HG03108 (cell line): ENCODE results near the gene CHRNA1.

ENCODE experiments used
- ATAC-seq: cut with Tn5 transposase; IDR thresholded peaks from one replicate; pipeline ENCODE4 v1.9.1; 2021; ENCODE audit warnings: moderate library complexity; ENCODE audit not compliant: unreplicated experiment

CHRNA1 gene

GRCh38 chr2:174761837-174762236 is 2.4 kb downstream of the CHRNA1 start:
- no peak for ATAC-seq

DNA sequence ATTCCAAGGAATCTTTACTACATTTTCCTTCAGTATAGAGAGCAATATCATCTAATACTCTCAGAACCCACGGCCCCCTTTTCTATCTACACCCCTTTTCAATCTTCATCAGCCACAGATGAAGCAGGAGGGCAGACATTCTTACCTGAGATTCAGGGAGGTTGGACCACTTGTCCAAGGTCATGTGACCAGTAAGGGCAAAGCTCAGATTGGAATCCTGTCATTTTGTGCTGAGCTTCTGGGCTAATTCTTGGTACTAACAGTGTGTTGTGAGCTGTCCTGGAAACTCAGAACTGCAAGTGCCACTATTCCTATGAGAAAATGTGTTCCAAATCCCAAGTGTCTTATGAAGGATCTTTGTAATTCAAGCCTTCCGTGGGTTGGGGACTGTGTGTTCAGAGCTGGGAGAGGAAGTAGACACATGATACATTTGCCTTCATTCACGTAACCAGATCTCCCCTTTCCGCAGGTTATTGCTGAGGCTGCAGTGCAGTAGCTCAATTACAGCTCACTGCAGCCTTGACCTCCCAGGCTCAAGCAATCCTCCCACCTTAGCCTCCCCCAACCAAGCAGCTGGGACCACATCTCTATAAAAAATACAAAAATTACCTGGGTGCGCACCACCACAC is 3.3 kb downstream of the CHRNA1 start:
- ATAC-seq: no peak

DNA sequence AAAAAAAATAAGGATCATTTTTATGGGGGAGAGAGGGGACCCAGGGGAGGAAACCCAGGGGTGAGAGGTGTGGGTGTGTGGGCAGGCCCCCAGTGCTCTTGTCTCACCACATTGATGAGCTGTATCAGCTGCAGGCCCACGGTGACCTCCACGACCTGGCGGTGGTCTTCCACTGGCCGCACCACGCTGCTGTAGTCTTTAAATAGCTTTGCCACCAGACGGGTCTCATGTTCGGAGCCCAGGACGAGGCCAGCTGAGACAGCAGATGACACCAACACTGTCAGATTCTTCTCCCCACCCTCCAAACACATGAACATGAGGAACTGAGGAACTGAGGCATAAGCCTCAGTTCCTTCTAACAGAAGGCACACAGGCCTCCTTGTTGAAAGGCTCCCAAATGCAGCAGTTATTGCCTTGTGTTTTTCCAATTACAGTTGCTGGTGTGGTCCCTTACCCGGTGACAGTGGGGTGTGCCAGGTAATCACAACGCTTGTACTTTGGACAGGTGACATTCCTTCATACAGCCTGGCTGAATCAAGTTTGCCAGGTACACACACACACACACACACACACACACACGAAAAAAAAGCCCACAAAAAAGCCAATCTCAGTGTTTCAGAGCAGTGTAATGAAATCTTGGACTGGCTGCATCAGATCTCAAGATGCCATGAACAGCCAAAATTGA is 4.7 kb downstream of the CHRNA1 start:
- ATAC-seq: no peak

DNA sequence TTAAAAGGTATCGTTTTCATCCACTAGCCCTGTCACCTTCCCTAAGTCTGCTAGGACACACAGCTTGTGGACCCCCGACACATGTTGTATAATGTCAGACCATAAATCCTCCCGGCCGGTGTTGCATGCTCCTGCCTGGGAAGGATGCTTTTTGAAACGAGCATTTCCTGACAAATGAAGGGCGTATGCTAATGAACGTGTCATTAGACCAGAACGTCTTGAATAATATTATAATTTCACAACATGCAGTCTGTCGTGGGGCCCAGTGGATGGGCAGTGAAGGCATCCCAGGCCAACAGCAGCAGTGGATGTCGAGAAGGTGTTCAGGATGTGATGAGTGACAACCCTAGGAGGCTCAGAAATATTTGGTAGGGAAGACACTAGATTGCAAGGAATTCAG is 7.5 kb downstream of the CHRNA1 start:
- no peak for ATAC-seq

- ATAC-seq: peak; percentile 23
Observed at GRCh38 chr2:174753038-174753633, 11.1 kb downstream of the CHRNA1 start.

DNA sequence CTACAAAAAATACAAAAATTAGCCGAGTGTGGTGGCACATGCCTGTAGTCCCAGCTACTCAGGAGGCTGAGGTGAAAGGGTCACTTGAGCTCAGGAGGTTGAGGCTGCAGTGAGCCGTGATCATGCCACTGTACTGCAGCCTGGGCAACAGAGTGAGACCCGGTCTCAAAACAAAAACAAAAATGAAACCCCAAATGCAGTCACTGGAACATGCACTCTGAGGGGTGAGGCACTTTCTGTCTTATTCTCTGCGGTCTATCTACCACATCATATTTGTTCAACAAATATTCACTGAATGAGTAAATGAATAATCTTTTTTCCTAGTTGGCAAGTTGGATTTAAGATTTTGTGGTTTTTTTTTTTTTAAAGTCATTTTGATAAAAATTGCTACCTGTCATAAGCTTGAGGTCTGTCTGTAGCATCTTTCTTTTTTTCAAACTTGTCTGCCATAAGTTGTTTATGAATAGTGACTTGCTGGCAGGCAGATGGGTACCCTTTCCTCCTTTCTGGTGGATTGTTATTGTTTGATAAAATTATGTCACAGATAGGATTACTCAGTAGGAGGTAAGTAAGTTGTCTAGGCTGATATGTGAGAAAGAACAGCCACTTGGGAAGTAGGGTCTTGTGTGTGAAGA is 11.8 kb downstream of the CHRNA1 start:
- peak; percentile 77 for ATAC-seq

DNA sequence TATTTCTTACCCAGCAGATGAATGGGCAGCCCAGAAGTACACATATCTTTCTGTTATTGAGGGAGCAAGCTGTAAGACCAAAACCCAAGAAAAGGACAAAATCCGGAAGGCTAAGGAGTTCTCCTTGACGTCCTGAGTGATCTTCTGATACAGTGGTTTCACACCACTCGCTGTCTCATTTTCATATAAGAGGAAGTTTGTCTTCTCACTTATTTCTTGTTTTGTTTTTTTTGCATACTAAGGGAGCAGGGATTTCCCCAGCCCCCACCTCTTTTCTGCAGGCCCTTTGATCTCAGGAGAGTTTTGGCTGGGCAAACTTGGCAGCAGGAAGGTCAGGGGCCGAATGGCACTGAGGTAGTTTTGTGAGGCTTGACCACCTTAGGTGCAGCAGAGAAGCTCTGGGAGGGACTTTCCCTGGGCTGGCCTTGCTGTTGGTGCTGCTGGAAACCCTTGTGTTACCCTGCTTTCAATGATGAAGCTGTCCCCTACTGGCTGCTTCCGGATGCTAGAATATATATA is 13.3 kb downstream of the CHRNA1 start:
- peak; percentile 61 for ATAC-seq

- ATAC-seq: no peak
Observed at GRCh38 chr2:174749793-174750192, 14.5 kb downstream of the CHRNA1 start.

- ATAC-seq: no peak
Observed at GRCh38 chr2:174748948-174749347, 15.3 kb downstream of the CHRNA1 start.

- no peak for ATAC-seq
Observed at GRCh38 chr2:174745142-174745541, 19.1 kb downstream of the CHRNA1 start.

DNA sequence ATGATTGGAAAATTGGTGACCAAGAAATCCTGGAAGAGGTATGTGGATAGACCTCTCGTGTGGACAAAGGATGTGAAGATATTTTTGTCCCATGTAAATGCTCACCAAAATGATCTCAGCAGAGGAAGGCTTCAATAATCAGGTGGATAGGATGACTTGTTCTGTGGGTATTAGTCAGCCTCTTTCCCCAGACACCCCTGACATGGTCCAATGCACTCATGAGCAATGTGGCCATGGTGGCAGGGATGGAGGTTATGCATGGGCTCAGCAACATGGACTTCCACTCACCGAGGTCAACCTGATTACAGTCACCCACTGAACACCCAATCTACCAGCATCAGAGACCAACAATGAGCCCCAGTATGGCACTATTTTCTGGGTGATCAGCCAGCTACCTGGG is 20.2 kb downstream of the CHRNA1 start:
- no peak for ATAC-seq

- no peak for ATAC-seq
Observed at GRCh38 chr2:174740721-174741120, 23.6 kb downstream of the CHRNA1 start.

- ATAC-seq: no peak
Observed at GRCh38 chr2:174738841-174739240, 25.4 kb downstream of the CHRNA1 start.

- ATAC-seq: no peak
Observed at GRCh38 chr2:174731546-174731945, 32.7 kb downstream of the CHRNA1 start.

DNA sequence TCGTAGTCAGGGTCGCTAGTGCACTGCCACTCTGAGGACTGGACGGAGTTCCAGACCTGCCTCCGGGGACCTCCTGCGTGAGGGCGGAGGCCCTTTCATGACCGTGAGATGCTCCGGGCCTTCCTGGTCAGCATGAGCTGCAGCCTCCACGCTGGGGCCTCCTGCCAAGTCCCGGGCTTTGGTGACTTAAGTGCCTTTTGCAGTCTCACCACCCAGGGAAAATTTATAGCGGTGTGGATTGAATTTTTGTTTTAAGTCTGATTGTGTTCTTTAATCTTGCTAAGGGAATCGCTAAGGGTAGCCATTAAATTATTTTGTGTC is 33.6 kb downstream of the CHRNA1 start:
- ATAC-seq: no peak

- ATAC-seq: no peak
Observed at GRCh38 chr2:174729797-174730697, 34.2 kb downstream of the CHRNA1 start.

GRCh38 chr2:174728096-174728495 is 36.2 kb downstream of the CHRNA1 start:
- no peak for ATAC-seq

GRCh38 chr2:174726212-174726611 is 38.1 kb downstream of the CHRNA1 start:
- no peak for ATAC-seq

GRCh38 chr2:174722942-174723592 is 41.2 kb downstream of the CHRNA1 start:
- ATAC-seq: no peak

DNA sequence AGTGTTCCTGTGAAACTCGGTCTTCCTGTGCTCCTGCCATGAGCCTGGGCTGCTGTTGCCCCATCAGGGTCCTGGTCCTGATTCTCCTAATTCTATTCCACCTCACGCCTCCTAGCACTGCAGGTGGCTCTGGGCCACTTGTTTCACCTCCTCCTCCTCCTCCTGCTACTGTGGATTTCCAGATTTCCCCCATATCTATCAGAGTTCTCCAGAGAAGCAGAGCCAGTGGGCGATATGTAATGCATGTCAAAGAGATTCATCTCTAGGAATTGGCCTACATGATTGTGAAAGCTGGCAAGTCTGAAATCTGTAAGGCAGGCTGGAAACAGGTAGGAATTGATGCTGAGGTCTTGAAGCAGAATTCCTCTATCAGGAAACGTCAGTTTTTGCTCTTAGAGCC is 45.3 kb downstream of the CHRNA1 start:
- no peak for ATAC-seq
